Prostate gland (tissue), 2 donors: ENCODE measurements around the gene SELE. TPM values are rescaled to one million over a fixed set of nuclear protein-coding genes. Genes with fewer than 3 reads are reported as not detected.

ENCODE experiments used
- DNase-seq: peaks from one replicate; pipeline ENCODE4 v3.0.0-alpha.2; 2019; ENCODE audit warnings: low spot score
- H3K27ac ChIP-seq, 2 donors: fragments of 200-600 bp; sonication (generic); 2 replicates each; pipeline ENCODE4 v1.5.1; 2017 to 2019
- H3K27me3 ChIP-seq: fragments of 200-600 bp; sonication (generic); replicated peaks from 2 replicates; pipeline ENCODE4 v1.5.1; 2019; ENCODE audit not compliant: insufficient read depth
- H3K36me3 ChIP-seq, 2 donors: fragments of 200-600 bp; sonication (generic); 1 replicate in 1 of 2; 2 replicates in 1 of 2; pipeline versions ENCODE4 v1.5.1 to v1.8.1; 2017 to 2019
- H3K4me1 ChIP-seq: fragments of 200-600 bp; sonication (generic); replicated peaks from 2 replicates; pipeline ENCODE4 v1.5.1; 2019
- H3K4me3 ChIP-seq, 2 donors: fragments of 200-600 bp; sonication (generic); 2 replicates each; pipeline ENCODE4 v1.5.1; 2017 to 2019
- H3K9me3 ChIP-seq: fragments of 200-600 bp; sonication (generic); 2 replicates; pipeline ENCODE4 v1.5.1; 2017
- POLR2A ChIP-seq: fragments of 450-650 bp; IDR thresholded peaks from one replicate; pipeline ENCODE4 v1.6.1; 2016; ENCODE audit warnings: antibody characterized with exemption, mild to moderate bottlenecking
- POLR2AphosphoS5 ChIP-seq: sonication (generic); formaldehyde crosslinking; IDR thresholded peaks from one replicate; pipeline ENCODE4 v1.6.1; 2017; ENCODE audit warnings: antibody characterized with exemption
- WGBS: methylation state at CpG from one replicate; pipeline ENCODE4 v1.1.5; 2018; 5-methylcytosine and 5-hydroxymethylcytosine counted together
- intact Hi-C: fragments of 100-400 bp; cut with DNase I; formaldehyde crosslinking; loops from one replicate; pipeline ENCODE4 v1.14.2; 2022
- total RNA-seq, 2 donors: library from RNA; depleted of rRNA; stranded (reverse); fragments of >200 nt; gene quantifications; one replicate each; pipeline ENCODE4 v1.1.0, GENCODE V29; 2016
- TF ChIP-seq, protein P1 (sequence below), 4 experiments: fragments of 200-600 bp in 2 of 4; fragments of 450-650 bp in 2 of 4; sonication (generic) in 2 of 4; IDR thresholded peaks; 1 replicate in 3 of 4; 2 replicates in 1 of 4; pipeline ENCODE4 v1.5.1; 2016 to 2019; ENCODE audit warnings: antibody characterized with exemption in 4 of 4, mild to moderate bottlenecking in 2 of 4, moderate library complexity in 2 of 4

Gene SELE
- total RNA-seq, 2 donors from 2014 or later: 1.7 to 3.0 TPM

DNA sequence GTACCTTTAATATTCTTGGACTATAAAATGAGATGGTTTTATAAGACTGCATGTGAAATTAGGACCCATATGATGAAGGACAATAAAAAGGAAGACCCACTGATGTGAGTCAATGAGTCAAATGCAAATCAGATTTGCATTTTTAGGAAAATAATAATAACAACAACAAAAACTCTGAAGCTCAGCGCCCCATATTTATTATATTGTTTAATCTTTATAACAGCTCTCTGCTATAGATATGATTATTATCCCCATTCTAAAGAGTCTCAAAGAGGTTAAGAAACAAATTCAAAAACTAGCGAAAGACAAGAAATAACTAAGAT is 21.6 kb downstream of the SELE start:
- TF ChIP-seq POLR2A: no peak
- TF ChIP-seq, protein P1, sequence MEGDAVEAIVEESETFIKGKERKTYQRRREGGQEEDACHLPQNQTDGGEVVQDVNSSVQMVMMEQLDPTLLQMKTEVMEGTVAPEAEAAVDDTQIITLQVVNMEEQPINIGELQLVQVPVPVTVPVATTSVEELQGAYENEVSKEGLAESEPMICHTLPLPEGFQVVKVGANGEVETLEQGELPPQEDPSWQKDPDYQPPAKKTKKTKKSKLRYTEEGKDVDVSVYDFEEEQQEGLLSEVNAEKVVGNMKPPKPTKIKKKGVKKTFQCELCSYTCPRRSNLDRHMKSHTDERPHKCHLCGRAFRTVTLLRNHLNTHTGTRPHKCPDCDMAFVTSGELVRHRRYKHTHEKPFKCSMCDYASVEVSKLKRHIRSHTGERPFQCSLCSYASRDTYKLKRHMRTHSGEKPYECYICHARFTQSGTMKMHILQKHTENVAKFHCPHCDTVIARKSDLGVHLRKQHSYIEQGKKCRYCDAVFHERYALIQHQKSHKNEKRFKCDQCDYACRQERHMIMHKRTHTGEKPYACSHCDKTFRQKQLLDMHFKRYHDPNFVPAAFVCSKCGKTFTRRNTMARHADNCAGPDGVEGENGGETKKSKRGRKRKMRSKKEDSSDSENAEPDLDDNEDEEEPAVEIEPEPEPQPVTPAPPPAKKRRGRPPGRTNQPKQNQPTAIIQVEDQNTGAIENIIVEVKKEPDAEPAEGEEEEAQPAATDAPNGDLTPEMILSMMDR (IDR thresholded peaks at IDR 0.05): no peak
- no peak for TF ChIP-seq POLR2AphosphoS5
- Histone ChIP-seq H3K4me1 (no peaks in the 10 kb centered on the region), H3K4me3 (no peak overlapping the region), H3K9me3 (no peaks in the 10 kb centered on the region), H3K27ac (no peak overlapping the region), H3K27me3 (no peaks in the 10 kb centered on the region), H3K36me3 (no peaks in the 10 kb centered on the region)
- intact Hi-C loops: no loop called here
- no peak for DNase-seq
- 95% methylated on average over 2 of the region's 2 CpGs for WGBS

DNA sequence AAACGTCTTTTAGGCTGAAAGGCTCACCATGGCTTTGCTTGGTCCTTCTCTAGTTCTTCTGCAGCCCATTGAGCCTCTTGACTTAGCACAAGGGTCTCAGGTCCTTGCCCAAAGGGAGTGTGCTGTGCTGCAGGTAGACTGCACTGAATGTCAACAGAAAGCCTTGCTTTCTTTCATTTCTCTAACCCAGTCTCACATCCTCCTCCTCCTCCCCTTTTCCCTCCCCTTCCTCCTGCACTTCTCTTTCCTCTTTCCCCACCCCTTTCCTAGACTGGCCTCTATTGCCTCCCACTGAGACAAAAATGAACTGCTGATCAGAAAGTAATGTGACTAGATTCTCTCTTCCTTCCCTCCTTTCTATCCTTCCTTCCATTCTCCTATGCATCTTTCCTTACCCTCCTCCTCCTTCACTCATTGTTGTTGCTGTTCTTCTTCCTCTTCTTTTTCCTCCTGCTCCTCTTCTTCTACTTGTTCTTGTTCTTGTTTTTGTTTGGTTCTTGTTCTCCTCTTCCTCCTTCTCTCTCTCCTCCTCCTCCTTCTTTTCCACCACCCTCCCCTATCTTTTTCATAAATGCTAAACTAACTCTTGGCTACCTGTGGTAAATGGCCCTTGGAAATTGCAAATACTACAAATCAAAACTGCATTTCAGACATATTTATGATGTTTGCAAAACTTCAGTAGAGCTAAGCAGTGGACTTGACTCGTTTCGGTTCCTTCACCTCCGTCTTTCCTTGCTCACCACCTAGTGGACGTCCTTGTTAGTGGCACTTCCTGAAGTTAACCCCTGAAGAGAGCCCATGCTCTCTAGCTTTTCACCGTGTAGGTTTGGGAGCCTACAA is 22.2 kb downstream of the SELE start, which contains the start of gene SELL:
SELL (minus strand) TSS at position 152 of the 840 bp plus-strand sequence; CDS start at position 30, 122 bp downstream.
- WGBS: 11% methylated on average over 6 of the region's 6 CpGs
- Histone ChIP-seq H3K9me3 (no peaks in the 10 kb centered on the region), H3K27me3 (no peaks in the 10 kb centered on the region), H3K27ac (no peak within 1 kb of the TSS), H3K4me1 (no peaks in the 10 kb centered on the region), H3K36me3 (no peaks in the 10 kb centered on the region), H3K4me3 (no peak within 1 kb of the TSS)
- TF ChIP-seq, protein P1 (IDR thresholded peaks at IDR 0.05): peak; percentile 50 to 79 (median 66)
- TF ChIP-seq POLR2AphosphoS5: peak; percentile 15
- TF ChIP-seq POLR2A: no peak
- DNase-seq: peak; percentile 47
- intact Hi-C loops: no loop called here

DNA sequence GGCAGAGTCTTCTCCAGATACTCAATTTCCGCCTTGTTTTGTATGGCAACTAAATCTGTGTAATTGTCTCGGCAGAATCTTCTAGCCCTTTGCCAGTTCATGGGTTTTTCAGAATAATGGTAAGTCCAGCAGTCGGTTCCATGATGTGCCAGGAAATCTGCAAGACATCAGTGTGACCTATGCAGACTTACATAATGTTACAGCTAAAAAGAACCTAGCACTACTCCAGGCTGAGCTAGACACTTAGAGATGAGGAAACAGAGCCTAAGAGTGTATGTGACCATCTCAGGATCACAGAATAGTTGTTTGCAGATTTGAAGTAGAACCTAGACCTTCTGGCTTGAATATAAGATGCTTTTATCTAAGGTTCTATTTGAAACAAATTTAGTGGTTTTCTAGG is 25.2 kb downstream of the SELE start:
- Histone ChIP-seq H3K27me3 (no peaks in the 10 kb centered on the region), H3K36me3 (no peaks in the 10 kb centered on the region), H3K4me3 (no peak overlapping the region), H3K4me1 (no peaks in the 10 kb centered on the region), H3K9me3 (no peaks in the 10 kb centered on the region), H3K27ac (no peak overlapping the region)
- 85% methylated on average over 3 of the region's 3 CpGs for WGBS
- intact Hi-C loops: no loop called here
- TF ChIP-seq POLR2A (no peak), POLR2AphosphoS5 (no peak)
- TF ChIP-seq, protein P1 (IDR thresholded peaks at IDR 0.05): no peak
- no peak for DNase-seq

DNA sequence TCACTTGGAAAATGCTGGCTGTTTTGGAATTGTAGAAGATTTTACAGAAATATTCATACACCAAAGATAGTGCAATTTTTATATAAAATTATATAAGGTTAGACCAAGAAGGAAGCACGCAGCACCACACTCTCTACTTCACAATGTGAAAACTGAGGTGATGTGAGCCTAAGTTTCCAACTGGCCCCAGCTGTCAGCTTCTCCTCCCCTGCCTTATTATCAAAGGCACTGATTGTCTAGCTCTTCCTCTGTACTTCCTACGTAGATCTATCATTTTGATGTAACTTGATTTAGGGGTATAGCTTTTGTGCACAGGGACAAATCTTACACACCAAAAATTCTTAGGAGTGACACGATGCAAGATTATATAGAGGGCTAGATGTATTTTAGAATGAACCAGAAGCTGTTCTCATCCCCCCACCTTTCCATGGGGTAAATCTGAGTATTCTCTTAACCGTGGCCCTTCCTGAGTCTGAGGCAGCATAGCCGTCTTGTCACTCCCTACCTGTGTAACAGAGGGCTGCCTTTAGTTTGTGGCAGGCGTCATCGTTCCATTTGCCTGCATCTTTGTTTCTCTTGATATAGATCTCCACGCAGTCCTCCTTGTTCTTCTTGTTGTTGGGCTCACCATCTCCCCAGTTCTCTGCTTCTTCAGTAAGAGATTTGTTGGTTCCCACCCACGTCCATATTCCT is 25.8 kb downstream of the SELE start:
- Histone ChIP-seq H3K27me3 (no peaks in the 10 kb centered on the region), H3K4me1 (no peaks in the 10 kb centered on the region), H3K36me3 (no peaks in the 10 kb centered on the region), H3K27ac (no peak overlapping the region), H3K4me3 (no peak overlapping the region), H3K9me3 (no peaks in the 10 kb centered on the region)
- DNase-seq: no peak
- WGBS: 80% methylated on average over 9 of the region's 9 CpGs
- TF ChIP-seq, protein P1 (IDR thresholded peaks at IDR 0.05): no peak
- no peak for TF ChIP-seq POLR2A
- no peak for TF ChIP-seq POLR2AphosphoS5
- intact Hi-C loops: no loop called here
